ENCODE results near the gene PROC. TPM values are rescaled to one million over a fixed set of nuclear protein-coding genes. Genes with fewer than 3 reads are reported as not detected.

PROC gene
- total and polyA plus RNA-seq, 2 donors (not counting 1 experiment from before 2014, with no cell fraction given): not detected

DNA sequence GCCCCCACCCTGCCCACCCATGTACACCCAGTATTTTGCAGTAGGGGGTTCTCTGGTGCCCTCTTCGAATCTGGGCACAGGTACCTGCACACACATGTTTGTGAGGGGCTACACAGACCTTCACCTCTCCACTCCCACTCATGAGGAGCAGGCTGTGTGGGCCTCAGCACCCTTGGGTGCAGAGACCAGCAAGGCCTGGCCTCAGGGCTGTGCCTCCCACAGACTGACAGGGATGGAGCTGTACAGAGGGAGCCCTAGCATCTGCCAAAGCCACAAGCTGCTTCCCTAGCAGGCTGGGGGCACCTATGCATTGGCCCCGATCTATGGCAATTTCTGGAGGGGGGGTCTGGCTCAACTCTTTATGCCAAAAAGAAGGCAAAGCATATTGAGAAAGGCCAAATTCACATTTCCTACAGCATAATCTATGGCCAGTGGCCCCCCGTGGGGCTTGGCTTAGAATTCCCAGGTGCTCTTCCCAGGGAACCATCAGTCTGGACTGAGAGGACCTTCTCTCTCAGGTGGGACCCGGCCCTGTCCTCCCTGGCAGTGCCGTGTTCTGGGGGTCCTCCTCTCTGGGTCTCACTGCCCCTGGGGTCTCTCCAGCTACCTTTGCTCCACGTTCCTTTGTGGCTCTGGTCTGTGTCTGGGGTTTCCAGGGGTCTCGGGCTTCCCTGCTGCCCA, 9.3 kb downstream of the PROC start:
- Histone ChIP-seq H3K79me2 (ENCODE audit: control insufficient read depth, insufficient read depth, low read length) (no peaks in the 10 kb centered on the region), H3K9ac (ENCODE audit: insufficient read depth, low read length) (no peak overlapping the region), H3K4me2 (ENCODE audit: extremely low read depth, insufficient read depth, low read length) (no peak overlapping the region), H3K36me3 (ENCODE audit: control insufficient read depth, insufficient read depth, low read length) (no peaks in the 10 kb centered on the region), H3K4me3 (replicated peaks in 1 of 4; ENCODE audit: control extremely low read depth in 1 of 4, insufficient read depth in 1 of 4, low read depth in 3 of 4, low read length in 4 of 4) (no peak overlapping the region), H4K20me1 (ENCODE audit: control insufficient read depth, extremely low read depth, insufficient read depth, low read length) (no peaks in the 10 kb centered on the region), H2AFZ (ENCODE audit: low read length) (no peak overlapping the region), H3K9me3 (ENCODE audit: control insufficient read depth, insufficient read depth, low read depth, low read length) (no peaks in the 10 kb centered on the region), H3K27ac (ENCODE audit: insufficient read depth, low read length) (no peak overlapping the region), H3K4me1 (ENCODE audit: control insufficient read depth, extremely low read depth, insufficient read depth, low read length) (no peaks in the 10 kb centered on the region), H3K27me3 (ENCODE audit: control insufficient read depth, insufficient read depth, low read length) (peaks cover 10% of the 10 kb centered on the region)
- DNase-seq (ENCODE audit: low read depth in 2 of 2): no peak
- TF ChIP-seq EZH2 (IDR thresholded peaks at IDR 0.05; ENCODE audit: low read length, missing control alignments): no peak
- TF ChIP-seq, protein P1, sequence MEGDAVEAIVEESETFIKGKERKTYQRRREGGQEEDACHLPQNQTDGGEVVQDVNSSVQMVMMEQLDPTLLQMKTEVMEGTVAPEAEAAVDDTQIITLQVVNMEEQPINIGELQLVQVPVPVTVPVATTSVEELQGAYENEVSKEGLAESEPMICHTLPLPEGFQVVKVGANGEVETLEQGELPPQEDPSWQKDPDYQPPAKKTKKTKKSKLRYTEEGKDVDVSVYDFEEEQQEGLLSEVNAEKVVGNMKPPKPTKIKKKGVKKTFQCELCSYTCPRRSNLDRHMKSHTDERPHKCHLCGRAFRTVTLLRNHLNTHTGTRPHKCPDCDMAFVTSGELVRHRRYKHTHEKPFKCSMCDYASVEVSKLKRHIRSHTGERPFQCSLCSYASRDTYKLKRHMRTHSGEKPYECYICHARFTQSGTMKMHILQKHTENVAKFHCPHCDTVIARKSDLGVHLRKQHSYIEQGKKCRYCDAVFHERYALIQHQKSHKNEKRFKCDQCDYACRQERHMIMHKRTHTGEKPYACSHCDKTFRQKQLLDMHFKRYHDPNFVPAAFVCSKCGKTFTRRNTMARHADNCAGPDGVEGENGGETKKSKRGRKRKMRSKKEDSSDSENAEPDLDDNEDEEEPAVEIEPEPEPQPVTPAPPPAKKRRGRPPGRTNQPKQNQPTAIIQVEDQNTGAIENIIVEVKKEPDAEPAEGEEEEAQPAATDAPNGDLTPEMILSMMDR (conservative IDR thresholded peaks at IDR 0.05 in 1 of 2, IDR thresholded peaks at IDR 0.05 in 1 of 2; ENCODE audit: low read depth in 1 of 2, low read length in 2 of 2): no peak

DNA sequence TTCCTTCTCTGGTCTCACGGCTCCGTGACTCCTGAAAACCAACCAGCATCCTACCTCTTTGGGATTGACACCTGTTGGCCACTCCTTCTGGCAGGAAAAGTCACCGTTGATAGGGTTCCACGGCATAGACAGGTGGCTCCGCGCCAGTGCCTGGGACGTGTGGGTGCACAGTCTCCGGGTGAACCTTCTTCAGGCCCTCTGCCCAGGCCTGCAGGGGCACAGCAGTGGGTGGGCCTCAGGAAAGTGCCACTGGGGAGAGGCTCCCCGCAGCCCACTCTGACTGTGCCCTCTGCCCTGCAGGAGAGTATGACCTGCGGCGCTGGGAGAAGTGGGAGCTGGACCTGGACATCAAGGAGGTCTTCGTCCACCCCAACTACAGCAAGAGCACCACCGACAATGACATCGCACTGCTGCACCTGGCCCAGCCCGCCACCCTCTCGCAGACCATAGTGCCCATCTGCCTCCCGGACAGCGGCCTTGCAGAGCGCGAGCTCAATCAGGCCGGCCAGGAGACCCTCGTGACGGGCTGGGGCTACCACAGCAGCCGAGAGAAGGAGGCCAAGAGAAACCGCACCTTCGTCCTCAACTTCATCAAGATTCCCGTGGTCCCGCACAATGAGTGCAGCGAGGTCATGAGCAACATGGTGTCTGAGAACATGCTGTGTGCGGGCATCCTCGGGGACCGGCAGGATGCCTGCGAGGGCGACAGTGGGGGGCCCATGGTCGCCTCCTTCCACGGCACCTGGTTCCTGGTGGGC, 10.0 kb downstream of the PROC start:
- Histone ChIP-seq H3K79me2 (ENCODE audit: control insufficient read depth, insufficient read depth, low read length) (no peaks in the 10 kb centered on the region), H3K27me3 (ENCODE audit: control insufficient read depth, insufficient read depth, low read length) (peaks cover 4% of the 10 kb centered on the region), H4K20me1 (ENCODE audit: control insufficient read depth, extremely low read depth, insufficient read depth, low read length) (no peaks in the 10 kb centered on the region), H3K4me2 (ENCODE audit: extremely low read depth, insufficient read depth, low read length) (no peak overlapping the region), H3K36me3 (ENCODE audit: control insufficient read depth, insufficient read depth, low read length) (no peaks in the 10 kb centered on the region), H3K27ac (ENCODE audit: insufficient read depth, low read length) (no peak overlapping the region), H3K4me1 (ENCODE audit: control insufficient read depth, extremely low read depth, insufficient read depth, low read length) (no peaks in the 10 kb centered on the region), H3K9ac (ENCODE audit: insufficient read depth, low read length) (no peak overlapping the region), H3K4me3 (replicated peaks in 1 of 4; ENCODE audit: control extremely low read depth in 1 of 4, insufficient read depth in 1 of 4, low read depth in 3 of 4, low read length in 4 of 4) (no peak overlapping the region), H3K9me3 (ENCODE audit: control insufficient read depth, insufficient read depth, low read depth, low read length) (no peaks in the 10 kb centered on the region), H2AFZ (ENCODE audit: low read length) (no peak overlapping the region)
- DNase-seq (ENCODE audit: low read depth in 2 of 2): no peak
- TF ChIP-seq, protein P1 (conservative IDR thresholded peaks at IDR 0.05 in 1 of 2, IDR thresholded peaks at IDR 0.05 in 1 of 2; ENCODE audit: low read depth in 1 of 2, low read length in 2 of 2): no peak
- TF ChIP-seq EZH2 (IDR thresholded peaks at IDR 0.05; ENCODE audit: low read length, missing control alignments): no peak

DNA sequence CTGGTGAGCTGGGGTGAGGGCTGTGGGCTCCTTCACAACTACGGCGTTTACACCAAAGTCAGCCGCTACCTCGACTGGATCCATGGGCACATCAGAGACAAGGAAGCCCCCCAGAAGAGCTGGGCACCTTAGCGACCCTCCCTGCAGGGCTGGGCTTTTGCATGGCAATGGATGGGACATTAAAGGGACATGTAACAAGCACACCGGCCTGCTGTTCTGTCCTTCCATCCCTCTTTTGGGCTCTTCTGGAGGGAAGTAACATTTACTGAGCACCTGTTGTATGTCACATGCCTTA, 10.5 kb downstream of the PROC start:
- H3K36me3 ChIP-seq (ENCODE audit: control insufficient read depth, insufficient read depth, low read length): no peaks in the 10 kb centered on the region
- H3K79me2 ChIP-seq (ENCODE audit: control insufficient read depth, insufficient read depth, low read length): no peaks in the 10 kb centered on the region
- H3K27ac ChIP-seq (ENCODE audit: insufficient read depth, low read length): no peak overlapping the region
- H3K9me3 ChIP-seq (ENCODE audit: control insufficient read depth, insufficient read depth, low read depth, low read length): no peaks in the 10 kb centered on the region
- TF ChIP-seq, protein P1 (conservative IDR thresholded peaks at IDR 0.05 in 1 of 2, IDR thresholded peaks at IDR 0.05 in 1 of 2; ENCODE audit: low read depth in 1 of 2, low read length in 2 of 2): no peak
- TF ChIP-seq EZH2 (IDR thresholded peaks at IDR 0.05; ENCODE audit: low read length, missing control alignments): no peak
- H3K9ac ChIP-seq (ENCODE audit: insufficient read depth, low read length): no peak overlapping the region
- H3K4me3 ChIP-seq (replicated peaks in 1 of 4; ENCODE audit: control extremely low read depth in 1 of 4, insufficient read depth in 1 of 4, low read depth in 3 of 4, low read length in 4 of 4): no peak overlapping the region
- H3K4me1 ChIP-seq (ENCODE audit: control insufficient read depth, extremely low read depth, insufficient read depth, low read length): no peaks in the 10 kb centered on the region
- H4K20me1 ChIP-seq (ENCODE audit: control insufficient read depth, extremely low read depth, insufficient read depth, low read length): no peaks in the 10 kb centered on the region
- DNase-seq (ENCODE audit: low read depth in 2 of 2): no peak
- no peak overlapping the region for H2AFZ ChIP-seq (ENCODE audit: low read length)
- H3K4me2 ChIP-seq (ENCODE audit: extremely low read depth, insufficient read depth, low read length): no peak overlapping the region
- H3K27me3 ChIP-seq (ENCODE audit: control insufficient read depth, insufficient read depth, low read length): peaks cover under 1% of the 10 kb centered on the region
